ENCODE measurements around the gene IL18.
"Not testable (repeated sequence)": the region's sequence is repeated elsewhere in the genome, so short reads cannot be mapped to it uniquely, and the experiment has no call there.

Gene IL18

DNA sequence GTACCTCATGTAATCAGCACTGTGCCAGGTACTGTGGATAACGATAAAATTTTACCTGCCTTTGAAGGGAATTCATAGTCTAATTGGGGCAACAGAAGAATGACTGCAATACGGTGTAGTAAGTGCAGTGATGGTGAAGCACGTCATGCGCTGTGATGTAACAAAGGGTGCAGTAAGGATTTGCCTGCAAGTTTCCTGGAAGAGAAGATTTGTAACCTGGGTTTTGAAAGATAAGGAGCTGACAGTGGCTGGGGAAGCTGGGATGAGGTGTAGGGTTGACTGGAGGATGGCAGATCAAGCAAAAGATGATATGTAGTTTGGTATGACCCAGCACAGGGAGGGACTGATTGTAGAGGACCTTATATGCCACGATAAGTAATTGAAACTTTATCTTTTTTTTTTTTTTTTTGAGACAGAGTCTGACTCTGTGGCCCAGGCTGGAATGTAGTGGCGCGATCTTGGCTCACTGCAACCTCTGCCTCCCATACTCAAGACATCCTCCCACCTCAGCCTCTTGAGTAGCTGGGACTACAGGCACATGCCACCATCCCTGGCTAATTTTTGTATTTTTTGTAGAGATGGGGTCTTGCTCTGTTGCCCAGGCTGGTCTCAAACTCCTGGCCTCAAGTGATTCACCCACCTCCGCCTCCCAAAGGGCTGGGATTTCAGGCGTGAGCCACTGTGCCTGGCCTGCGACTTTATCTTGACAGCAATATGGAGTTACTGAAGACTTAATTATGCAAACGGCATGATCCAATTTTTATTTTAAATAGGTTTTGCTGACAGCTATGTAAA, 66.0 kb downstream of the IL18 start:
- H3K27ac ChIP-seq, result no peak overlapping the region
- TF ChIP-seq, protein P1, sequence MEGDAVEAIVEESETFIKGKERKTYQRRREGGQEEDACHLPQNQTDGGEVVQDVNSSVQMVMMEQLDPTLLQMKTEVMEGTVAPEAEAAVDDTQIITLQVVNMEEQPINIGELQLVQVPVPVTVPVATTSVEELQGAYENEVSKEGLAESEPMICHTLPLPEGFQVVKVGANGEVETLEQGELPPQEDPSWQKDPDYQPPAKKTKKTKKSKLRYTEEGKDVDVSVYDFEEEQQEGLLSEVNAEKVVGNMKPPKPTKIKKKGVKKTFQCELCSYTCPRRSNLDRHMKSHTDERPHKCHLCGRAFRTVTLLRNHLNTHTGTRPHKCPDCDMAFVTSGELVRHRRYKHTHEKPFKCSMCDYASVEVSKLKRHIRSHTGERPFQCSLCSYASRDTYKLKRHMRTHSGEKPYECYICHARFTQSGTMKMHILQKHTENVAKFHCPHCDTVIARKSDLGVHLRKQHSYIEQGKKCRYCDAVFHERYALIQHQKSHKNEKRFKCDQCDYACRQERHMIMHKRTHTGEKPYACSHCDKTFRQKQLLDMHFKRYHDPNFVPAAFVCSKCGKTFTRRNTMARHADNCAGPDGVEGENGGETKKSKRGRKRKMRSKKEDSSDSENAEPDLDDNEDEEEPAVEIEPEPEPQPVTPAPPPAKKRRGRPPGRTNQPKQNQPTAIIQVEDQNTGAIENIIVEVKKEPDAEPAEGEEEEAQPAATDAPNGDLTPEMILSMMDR (IDR thresholded peaks at IDR 0.05), result no peak
- TF ChIP-seq ZFX (IDR thresholded peaks at IDR 0.05; ENCODE audit: borderline replicate concordance), result no peak

GRCh38 chr11:112096194-112096593, 67.7 kb downstream of the IL18 start:
- TF ChIP-seq ZFX (IDR thresholded peaks at IDR 0.05; ENCODE audit: borderline replicate concordance), result no peak
- TF ChIP-seq, protein P1 (IDR thresholded peaks at IDR 0.05), result no peak
- no peak overlapping the region for H3K27ac ChIP-seq

- H3K27ac ChIP-seq, result not testable (repeated sequence)
Measured at GRCh38 chr11:112095302-112095701, 68.6 kb downstream of the IL18 start.
